ENCODE results near the gene FOXA2. TPM values are rescaled to one million over a fixed set of nuclear protein-coding genes. Genes with fewer than 3 reads are reported as not detected.

The FOXA2 gene
- total and polyA plus RNA-seq, 2 donors from 2014 or later, result 0.13 TPM; not detected in 1

DNA sequence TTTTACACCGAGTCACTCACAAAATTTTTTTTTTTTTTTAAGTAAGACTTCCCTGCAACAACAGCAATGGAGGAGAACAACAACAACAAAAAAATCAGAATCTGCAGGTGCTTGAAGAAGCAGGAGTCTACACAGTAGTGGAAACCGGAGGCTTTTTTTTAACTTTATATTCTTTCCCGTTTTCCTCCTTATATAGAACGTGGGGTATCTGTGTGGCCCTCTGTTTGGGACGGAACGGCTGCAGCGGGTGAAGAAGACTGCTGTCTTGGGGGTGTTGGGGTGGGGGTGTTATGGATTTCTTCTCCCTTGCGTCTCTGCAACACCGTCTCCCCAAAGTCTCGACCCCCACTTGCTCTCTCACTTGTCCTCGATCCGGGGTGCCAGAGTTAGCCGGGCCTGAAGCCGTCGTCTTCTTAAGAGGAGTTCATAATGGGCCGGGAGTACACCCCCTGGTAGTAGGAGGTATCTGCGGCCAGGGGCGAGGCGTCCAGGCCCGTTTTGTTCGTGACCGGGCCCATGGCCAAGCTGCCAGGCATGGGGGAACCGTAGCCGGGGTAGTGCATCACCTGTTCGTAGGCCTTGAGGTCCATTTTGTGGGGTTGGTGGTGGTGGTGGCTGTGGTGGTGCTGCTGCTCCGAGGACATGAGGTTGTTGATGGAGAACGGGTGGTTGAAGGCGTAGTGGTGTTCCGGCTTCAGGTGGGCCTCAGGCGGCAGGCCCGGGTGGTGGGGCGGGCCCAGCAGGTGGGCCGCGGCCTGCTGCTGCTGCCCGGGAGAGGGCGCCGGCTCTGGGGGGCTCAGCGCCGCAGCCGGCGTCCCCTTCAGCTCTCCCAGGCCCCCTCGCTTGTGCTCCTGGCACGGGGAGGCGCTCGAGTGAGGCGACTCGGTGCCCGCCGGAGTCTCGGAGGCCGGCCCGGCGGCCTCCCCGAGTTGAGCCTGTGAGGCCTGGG, 2.7 kb downstream of the FOXA2 start:
- intact Hi-C loops (cut with DNase I), result loop anchor here (10.0 kb wide), 1 partner anchor 247 kb away; no protein-coding TSS in a partner anchor
- TF ChIP-seq, protein P1, sequence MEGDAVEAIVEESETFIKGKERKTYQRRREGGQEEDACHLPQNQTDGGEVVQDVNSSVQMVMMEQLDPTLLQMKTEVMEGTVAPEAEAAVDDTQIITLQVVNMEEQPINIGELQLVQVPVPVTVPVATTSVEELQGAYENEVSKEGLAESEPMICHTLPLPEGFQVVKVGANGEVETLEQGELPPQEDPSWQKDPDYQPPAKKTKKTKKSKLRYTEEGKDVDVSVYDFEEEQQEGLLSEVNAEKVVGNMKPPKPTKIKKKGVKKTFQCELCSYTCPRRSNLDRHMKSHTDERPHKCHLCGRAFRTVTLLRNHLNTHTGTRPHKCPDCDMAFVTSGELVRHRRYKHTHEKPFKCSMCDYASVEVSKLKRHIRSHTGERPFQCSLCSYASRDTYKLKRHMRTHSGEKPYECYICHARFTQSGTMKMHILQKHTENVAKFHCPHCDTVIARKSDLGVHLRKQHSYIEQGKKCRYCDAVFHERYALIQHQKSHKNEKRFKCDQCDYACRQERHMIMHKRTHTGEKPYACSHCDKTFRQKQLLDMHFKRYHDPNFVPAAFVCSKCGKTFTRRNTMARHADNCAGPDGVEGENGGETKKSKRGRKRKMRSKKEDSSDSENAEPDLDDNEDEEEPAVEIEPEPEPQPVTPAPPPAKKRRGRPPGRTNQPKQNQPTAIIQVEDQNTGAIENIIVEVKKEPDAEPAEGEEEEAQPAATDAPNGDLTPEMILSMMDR (IDR thresholded peaks at IDR 0.05; ENCODE audit: borderline replicate concordance, extremely low read depth, insufficient read depth), result no peak
- Histone ChIP-seq H3K27ac (ENCODE audit: low read depth in 2 of 2, low read length in 2 of 2) (no peak overlapping the region), H3K4me1 (ENCODE audit: control insufficient read depth in 2 of 3, insufficient read depth in 2 of 3, low read depth in 1 of 3, low read length in 3 of 3) (peaks cover 0 to 12% (median 0%) of the 10 kb centered on the region in 3 donors), H3K9me3 (ENCODE audit: control insufficient read depth in 2 of 3, insufficient read depth in 1 of 3, low read length in 3 of 3) (no peaks in the 10 kb centered on the region), H3K4me3 (ENCODE audit: low read length in 3 of 3) (no peak overlapping the region), H3K9ac (ENCODE audit: low read length in 3 of 3) (no peak overlapping the region), H3K27me3 (ENCODE audit: control insufficient read depth, insufficient read depth, low read length) (peaks cover 66% of the 10 kb centered on the region), H3K36me3 (ENCODE audit: control insufficient read depth in 2 of 3, insufficient read depth in 3 of 3, low read length in 3 of 3) (no peaks in the 10 kb centered on the region)
- FAIRE-seq (no peak), DNase-seq (peak in 1 of 5 donors; percentile 48)

DNA sequence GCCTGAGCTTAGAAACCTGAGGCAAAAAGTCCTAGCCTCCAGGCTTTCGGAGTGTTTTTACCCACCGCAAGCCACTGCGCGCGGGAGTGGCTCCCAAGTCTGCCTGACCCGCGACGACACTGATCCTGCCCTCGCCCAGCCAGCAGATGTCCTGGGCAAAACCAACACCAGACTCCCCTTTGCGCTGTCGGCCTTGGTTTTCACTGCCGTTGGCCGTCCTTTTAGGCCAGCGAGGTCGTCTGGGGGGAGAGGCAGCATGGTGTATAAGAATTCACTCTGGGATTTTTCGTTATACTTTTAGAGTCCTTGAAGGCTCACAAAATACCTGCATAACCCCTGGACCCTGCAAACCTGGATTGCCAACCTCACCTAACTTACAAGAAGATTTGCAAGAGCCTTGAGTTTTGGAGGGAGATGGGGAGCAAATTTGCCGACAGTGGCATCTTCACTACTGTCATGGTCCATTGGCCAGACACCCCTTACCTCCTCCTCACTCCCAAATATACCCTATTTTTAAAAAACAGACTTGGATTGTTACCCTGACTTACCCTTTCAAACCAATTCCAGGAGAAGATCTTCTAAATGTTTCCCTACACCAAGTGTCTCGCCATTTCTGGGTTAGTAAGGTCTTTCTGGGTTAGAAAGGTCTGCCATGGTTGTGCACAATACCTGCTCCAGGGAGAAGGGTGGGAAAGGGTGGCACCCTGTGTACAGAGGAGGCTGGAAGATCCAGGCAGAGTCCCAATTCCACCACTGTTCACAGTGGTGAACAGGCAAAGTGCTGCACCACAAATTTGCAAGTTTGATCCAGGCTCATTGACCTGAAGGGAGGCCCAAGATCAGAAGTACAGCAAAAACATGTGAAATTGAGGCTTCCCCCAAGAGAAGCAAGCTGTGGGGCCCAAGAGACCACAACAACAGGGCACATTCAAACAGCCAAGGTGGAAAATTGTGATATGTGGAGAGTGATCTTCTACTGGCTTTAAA, 4.4 kb downstream of the FOXA2 start:
- Histone ChIP-seq H3K9me3 (ENCODE audit: control insufficient read depth in 2 of 3, insufficient read depth in 1 of 3, low read length in 3 of 3) (no peaks in the 10 kb centered on the region), H3K4me1 (ENCODE audit: control insufficient read depth in 2 of 3, insufficient read depth in 2 of 3, low read depth in 1 of 3, low read length in 3 of 3) (peaks cover 0 to 10% (median 0%) of the 10 kb centered on the region in 3 donors), H3K27me3 (ENCODE audit: control insufficient read depth, insufficient read depth, low read length) (peaks cover 68% of the 10 kb centered on the region), H3K27ac (ENCODE audit: low read depth in 2 of 2, low read length in 2 of 2) (no peak overlapping the region), H3K36me3 (ENCODE audit: control insufficient read depth in 2 of 3, insufficient read depth in 3 of 3, low read length in 3 of 3) (no peaks in the 10 kb centered on the region), H3K4me3 (ENCODE audit: low read length in 3 of 3) (no peak overlapping the region), H3K9ac (ENCODE audit: low read length in 3 of 3) (no peak overlapping the region)
- DNase-seq, result no peak
- no peak for FAIRE-seq
- TF ChIP-seq, protein P1 (IDR thresholded peaks at IDR 0.05; ENCODE audit: borderline replicate concordance, extremely low read depth, insufficient read depth), result no peak
- intact Hi-C loops (cut with DNase I), result loop anchor here (10.0 kb wide), 1 partner anchor 245 kb away; no protein-coding TSS in a partner anchor

DNA sequence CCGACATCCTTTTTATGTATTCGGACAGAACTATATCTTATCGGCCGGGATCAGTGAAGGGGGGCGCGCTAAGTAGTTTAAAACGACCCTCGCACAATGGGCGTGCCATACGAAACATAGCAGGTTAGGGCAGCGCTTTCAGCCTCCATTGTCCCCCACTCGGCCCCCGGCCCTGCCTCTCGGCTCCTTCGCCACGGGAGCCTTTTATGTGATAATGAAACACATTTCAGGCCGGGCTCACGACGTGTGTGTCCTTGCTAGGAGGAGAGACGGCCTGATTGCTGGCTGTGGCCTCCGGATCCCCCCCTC, 5.3 kb downstream of the FOXA2 start:
- Histone ChIP-seq H3K27me3 (ENCODE audit: control insufficient read depth, insufficient read depth, low read length) (peaks cover 76% of the 10 kb centered on the region), H3K4me1 (ENCODE audit: control insufficient read depth in 2 of 3, insufficient read depth in 2 of 3, low read depth in 1 of 3, low read length in 3 of 3) (peaks cover 0 to 10% (median 0%) of the 10 kb centered on the region in 3 donors), H3K4me3 (ENCODE audit: low read length in 3 of 3) (no peak overlapping the region), H3K36me3 (ENCODE audit: control insufficient read depth in 2 of 3, insufficient read depth in 3 of 3, low read length in 3 of 3) (no peaks in the 10 kb centered on the region), H3K9ac (ENCODE audit: low read length in 3 of 3) (no peak overlapping the region), H3K9me3 (ENCODE audit: control insufficient read depth in 2 of 3, insufficient read depth in 1 of 3, low read length in 3 of 3) (no peaks in the 10 kb centered on the region), H3K27ac (ENCODE audit: low read depth in 2 of 2, low read length in 2 of 2) (no peak overlapping the region)
- TF ChIP-seq, protein P1 (IDR thresholded peaks at IDR 0.05; ENCODE audit: borderline replicate concordance, extremely low read depth, insufficient read depth), result no peak
- FAIRE-seq (no peak), DNase-seq (no peak)
- intact Hi-C loops (cut with DNase I), result no loop called here

Measured in kidney (tissue), 14 donors.